HepG2 (cell line): ENCODE measurements around the gene GLCE. TPM values are rescaled to one million over a fixed set of nuclear protein-coding genes. Genes with fewer than 3 reads are reported as not detected.

Source experiments
- ATAC-seq: fragments of 200-7000 bp; cut with Tn5 transposase; 3 replicates; pipeline ENCODE4 v1.9.1; 2020; ENCODE audit warnings: mild to moderate bottlenecking, moderate library complexity
- BruUV-seq: library from RNA; stranded (reverse); fragments of 400-500 nt; replicated peaks from 2 replicates; lab custom pipeline; 2021; lab: Mats Ljungman, UMichigan
- CTCF ChIA-PET: fragments of 300-600 bp; formaldehyde crosslinking; extraction: SDS; loops from one replicate; lab custom pipeline; 2021; ENCODE audit warnings: low total read pairs, inconsistent platforms, low intra/inter-chr PET ratio; lab: Yijun Ruan, JAX
- POLR2A ChIA-PET: fragments of 350-600 bp; sonication (Branson Sonifier 250); formaldehyde crosslinking; loops from one replicate; lab custom pipeline; 2020; ENCODE audit warnings: antibody characterized with exemption, inconsistent platforms; lab: Yijun Ruan, JAX
- DNase-seq: peaks from one replicate; pipeline ENCODE4 v3.0.0-alpha.2; 2015; ENCODE audit warnings: low spot score
- FAIRE-seq: peaks from 3 replicates; lab custom pipeline; 2011; peaks lifted over from hg19 to GRCh38; lab: Jason Lieb, UNC
- H2AFZ ChIP-seq: one replicate; pipeline ENCODE4 v1.6.1; 2011; ENCODE audit warnings: low read length, inconsistent platforms
- H3K27ac ChIP-seq: fragments of 300-600 bp; 3 replicates; pipeline ENCODE4 v1.8.0; 2011; ENCODE audit warnings: mixed run types, mild to moderate bottlenecking, mixed read lengths, low read length, inconsistent platforms; ENCODE audit not compliant: insufficient read depth; ENCODE audit errors: extremely low read length
- H3K27me3 ChIP-seq, 2 experiments: fragments of 200-600 bp in 1 of 2; 2 replicates in 1 of 2; 3 replicates in 1 of 2; pipeline versions ENCODE4 v1.6.0 to v1.8.0; 2011; ENCODE audit warnings: low read length in 2 of 2, mild to moderate bottlenecking in 2 of 2, moderate library complexity in 2 of 2, inconsistent platforms in 1 of 2; ENCODE audit not compliant: insufficient read depth in 2 of 2, control insufficient read depth in 1 of 2
- H3K36me3 ChIP-seq, 2 experiments: fragments of 200-600 bp in 1 of 2; replicated peaks in 1 of 2; 2 replicates in 1 of 2; 3 replicates in 1 of 2; pipeline versions ENCODE4 v1.5.1 to v1.8.0; 2011; ENCODE audit warnings: low read length in 2 of 2, inconsistent platforms in 1 of 2; ENCODE audit not compliant: insufficient read depth in 2 of 2, control insufficient read depth in 1 of 2
- H3K4me1 ChIP-seq: 2 replicates; pipeline ENCODE4 v1.5.1; 2012; ENCODE audit warnings: low read length, inconsistent platforms; ENCODE audit not compliant: insufficient read depth
- H3K4me2 ChIP-seq: 2 replicates; pipeline ENCODE4 v1.6.0; 2011; ENCODE audit warnings: low read depth, low read length, inconsistent platforms
- H3K4me3 ChIP-seq, 3 experiments: fragments of 200-600 bp in 1 of 3; sonication (generic), shearing (Covaris generic) in 1 of 3; replicated peaks in 1 of 3; 2 replicates each; pipeline ENCODE4 v1.5.1; 2011 to 2016; ENCODE audit warnings: low read length in 3 of 3, inconsistent platforms in 2 of 3, low read depth in 2 of 3, mild to moderate bottlenecking in 2 of 3, control low read depth in 1 of 3, mixed read lengths in 1 of 3; ENCODE audit not compliant: insufficient read depth in 1 of 3
- H3K79me2 ChIP-seq: one replicate; pipeline ENCODE4 v1.6.1; 2011; ENCODE audit warnings: low read length, inconsistent platforms; ENCODE audit not compliant: insufficient read depth
- H3K9ac ChIP-seq: 2 replicates; pipeline ENCODE4 v1.6.0; 2011; ENCODE audit warnings: mild to moderate bottlenecking, low read depth, low read length, inconsistent platforms; ENCODE audit not compliant: insufficient read depth
- H3K9me3 ChIP-seq: 2 replicates; pipeline ENCODE4 v1.5.1; 2012; ENCODE audit warnings: mild to moderate bottlenecking, low read length
- H4K20me1 ChIP-seq: 2 replicates; pipeline ENCODE4 v1.6.0; 2011; ENCODE audit warnings: inconsistent platforms, mild to moderate bottlenecking, low read length, moderate library complexity; ENCODE audit not compliant: insufficient read depth
- CHCHD3 ChIP-seq: sonication (generic); formaldehyde crosslinking; IDR thresholded peaks from 2 replicates; pipeline ENCODE4 v1.8.0; 2022; ENCODE audit warnings: mild to moderate bottlenecking, missing genetic modification reagents, moderate library complexity
- MXD4 ChIP-seq: IDR thresholded peaks from 2 replicates; pipeline ENCODE4 v1.6.1; 2016; ENCODE audit warnings: mild to moderate bottlenecking, missing biosample characterization, missing genetic modification reagents
- NFKB2 ChIP-seq: sonication (generic); formaldehyde crosslinking; IDR thresholded peaks from 2 replicates; pipeline ENCODE4 v1.4.0; 2020; ENCODE audit warnings: missing genetic modification reagents, borderline replicate concordance
- SP1 ChIP-seq, 2 experiments: fragments of 450-650 bp in 1 of 2; sonication (generic) in 1 of 2; formaldehyde crosslinking in 1 of 2; IDR thresholded peaks; 2 replicates each; pipeline versions ENCODE4 v1.4.0 to v1.6.1; 2016 to 2020; ENCODE audit warnings: missing genetic modification reagents in 1 of 2
- ZNF577 ChIP-seq: sonication (generic); formaldehyde crosslinking; IDR thresholded peaks from 2 replicates; pipeline ENCODE4 v1.4.0; 2020; ENCODE audit warnings: mild to moderate bottlenecking, low read depth, missing genetic modification reagents, borderline replicate concordance
- ZNF619 ChIP-seq: sonication (generic); formaldehyde crosslinking; IDR thresholded peaks from 2 replicates; pipeline ENCODE4 v1.4.0; 2020; ENCODE audit warnings: mild to moderate bottlenecking, missing genetic modification reagents
- ZNF7 ChIP-seq: IDR thresholded peaks from 2 replicates; pipeline ENCODE4 v1.6.1; 2016; ENCODE audit warnings: missing biosample characterization, missing genetic modification reagents
- ZNF878 ChIP-seq: sonication (generic); formaldehyde crosslinking; IDR thresholded peaks from 2 replicates; pipeline ENCODE4 v1.8.1; 2023; ENCODE audit warnings: mild to moderate bottlenecking, missing genetic modification reagents, moderate library complexity
- WGBS: methylation state at CpG from one replicate; pipeline ENCODE4 v1.1.6; 2017; ENCODE audit warnings: low lambda C conversion rate; 5-methylcytosine and 5-hydroxymethylcytosine counted together
- in situ Hi-C: cut with HindIII; loops from 2 replicates; pipeline ENCODE4 v1.10.0; 2017; ENCODE audit warnings: low pct_unique_long_range_greater_than_20kb; ENCODE audit not compliant: extremely low pct_ligation_motif_present
- intact Hi-C: fragments of 100-400 bp; cut with micrococcal nuclease; formaldehyde crosslinking; loops from one replicate; pipeline ENCODE4 v1.10.0; 2022; ENCODE audit not compliant: unreplicated experiment
- polyA plus RNA-seq, 8 experiments: library from polyadenylated mRNA; depleted of rRNA in 3 of 8; stranded (reverse) in 7 of 8; unstranded in 1 of 8; fragments of >200 nt; fragmentation: Illumina TruSeq in 4 of 8; extraction: Trizol in 4 of 8; gene quantifications; 2 replicates each; pipeline versions ENCODE4 v1.2.1 to v1.2.3, GENCODE V29; 2011 to 2016; ENCODE audit warnings: low read depth in 4 of 8, missing spikeins in 1 of 8, mixed read lengths in 1 of 8; ENCODE audit not compliant: insufficient read depth in 1 of 8
- total RNA-seq, 5 experiments: library from RNA; depleted of rRNA; stranded (reverse); fragments of >200 nt; fragmentation: Illumina TruSeq; extraction: Trizol; gene quantifications; 2 replicates each; pipeline ENCODE4 v1.2.3, GENCODE V29; 2016; ENCODE audit warnings: low read depth in 1 of 5
- TF ChIP-seq, protein P1 (sequence below): sonication (generic); formaldehyde crosslinking; IDR thresholded peaks from 2 replicates; pipeline ENCODE4 v1.4.0; 2020; ENCODE audit warnings: mild to moderate bottlenecking, missing genetic modification reagents

Gene GLCE
- total and polyA plus RNA-seq, 2 of the 13 experiments (the other 11 are each of a cell fraction or from before 2014, with no cell fraction given), result 12.9 to 23.4 TPM

DNA sequence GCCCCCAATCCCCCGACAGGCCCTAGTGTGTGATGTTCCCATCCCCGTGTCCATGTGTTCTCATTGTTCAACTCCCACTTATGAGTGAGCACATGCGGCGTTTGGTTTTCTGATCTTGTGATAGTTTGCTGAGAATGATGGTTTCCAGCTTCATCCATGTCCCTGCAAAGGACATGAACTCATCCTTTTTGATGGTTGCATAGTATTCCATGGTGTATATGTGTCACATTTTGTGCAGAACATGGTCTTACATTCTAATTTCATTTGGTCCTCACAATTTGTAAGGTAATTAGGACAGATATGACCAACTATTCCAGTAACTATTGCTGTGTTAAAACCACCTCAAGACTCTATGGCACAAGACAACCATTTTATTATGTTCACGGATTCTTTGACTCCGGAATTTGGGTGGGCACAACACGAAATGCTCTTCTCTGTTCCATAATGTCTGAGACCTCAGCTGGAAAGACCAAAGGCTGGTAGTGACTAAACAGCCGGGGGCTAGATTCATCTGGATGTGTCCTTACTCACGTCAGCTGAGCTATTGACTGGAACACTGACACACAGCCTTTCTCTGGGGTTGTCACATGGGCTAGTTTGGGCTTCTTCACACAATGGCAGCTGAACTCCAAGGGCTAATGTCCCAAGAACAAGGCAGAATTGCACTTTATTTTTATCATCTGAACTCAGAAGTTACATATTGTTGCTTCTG is 13.6 kb upstream of the GLCE start:
- H3K4me3 ChIP-seq, result no peak overlapping the region
- TF ChIP-seq MXD4 (CRISPR knock-in tag), result no peak
- no peak for TF ChIP-seq CHCHD3 (CRISPR knock-in tag)
- TF ChIP-seq ZNF619 (CRISPR knock-in tag), result no peak
- TF ChIP-seq, all 625 proteins: peak for 0
- WGBS, result 58% methylated on average over 9 of the region's 9 CpGs
- no peaks in the 10 kb centered on the region for H4K20me1 ChIP-seq
- no peaks in the 10 kb centered on the region for H3K9me3 ChIP-seq
- H3K36me3 ChIP-seq, result no peaks in the 10 kb centered on the region
- H3K4me2 ChIP-seq, result no peak overlapping the region
- H2AFZ ChIP-seq, result no peak overlapping the region
- H3K27me3 ChIP-seq, result no peaks in the 10 kb centered on the region
- H3K4me1 ChIP-seq, result peaks cover 30% of the 10 kb centered on the region
- H3K79me2 ChIP-seq, result no peaks in the 10 kb centered on the region
- POLR2A ChIA-PET, result no interaction called here
- in situ Hi-C loops, result no loop called here
- no peak for FAIRE-seq
- ATAC-seq, result no peak
- no TSS peak for BruUV-seq
- intact Hi-C loops, result no loop called here
- no peak overlapping the region for H3K9ac ChIP-seq
- DNase-seq, result no peak
- CTCF ChIA-PET, result no interaction called here
- no peak overlapping the region for H3K27ac ChIP-seq

DNA sequence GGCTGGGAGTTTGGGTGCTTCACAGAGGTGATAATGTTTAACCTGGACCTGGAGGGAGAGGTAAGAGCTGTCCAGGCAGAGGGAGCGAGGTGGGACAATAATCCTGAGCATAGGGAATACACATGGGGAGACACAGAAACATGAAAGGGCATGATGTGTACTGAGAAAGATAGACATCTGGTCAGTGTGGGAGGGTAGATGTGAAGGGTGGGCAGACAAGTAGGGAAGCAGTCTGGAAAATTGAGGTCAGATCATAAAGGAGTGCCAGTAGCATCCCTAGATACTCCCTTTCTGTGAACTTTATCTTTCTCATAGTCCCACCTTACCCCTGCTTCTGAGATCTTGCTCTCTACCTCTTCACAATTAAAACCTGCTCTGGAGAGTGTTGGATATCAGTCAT is 12.0 kb upstream of the GLCE start:
- Histone ChIP-seq H3K27ac (no peak overlapping the region), H4K20me1 (no peaks in the 10 kb centered on the region), H3K9ac (no peak overlapping the region), H2AFZ (no peak overlapping the region), H3K9me3 (no peaks in the 10 kb centered on the region), H3K4me3 (no peak overlapping the region), H3K4me2 (no peak overlapping the region), H3K4me1 (peaks cover 30% of the 10 kb centered on the region), H3K36me3 (no peaks in the 10 kb centered on the region), H3K79me2 (no peaks in the 10 kb centered on the region), H3K27me3 (no peaks in the 10 kb centered on the region)
- WGBS, result 18% methylated on average over 1 of the region's 1 CpG
- CTCF ChIA-PET, result no interaction called here
- FAIRE-seq (no peak), DNase-seq (no peak), ATAC-seq (no peak)
- TF ChIP-seq NFKB2 (CRISPR knock-in tag) (no peak), SP1 (IDR thresholded peaks at IDR 0.05) (no peak), SP1 (CRISPR knock-in tag; IDR thresholded peaks at IDR 0.05) (no peak), ZNF577 (no peak), ZNF878 (CRISPR knock-in tag) (no peak), ZNF7 (CRISPR knock-in tag) (no peak)
- TF ChIP-seq, protein P1, sequence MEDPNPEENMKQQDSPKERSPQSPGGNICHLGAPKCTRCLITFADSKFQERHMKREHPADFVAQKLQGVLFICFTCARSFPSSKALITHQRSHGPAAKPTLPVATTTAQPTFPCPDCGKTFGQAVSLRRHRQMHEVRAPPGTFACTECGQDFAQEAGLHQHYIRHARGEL (CRISPR knock-in tag), result no peak
- in situ Hi-C loops (no loop called here), intact Hi-C loops (no loop called here)
- POLR2A ChIA-PET, result no interaction called here
- no TSS peak for BruUV-seq
